ENCODE results near the gene HS6ST3.

GRCh38 chr13:96680898-96681297, 591.0 kb downstream of the HS6ST3 start:
- no peak for TF ChIP-seq CTCF (IDR thresholded peaks at IDR 0.05)
- TF ChIP-seq POLR2AphosphoS5 (IDR thresholded peaks at IDR 0.05): no peak
- TF ChIP-seq EP300 (IDR thresholded peaks at IDR 0.05): no peak
- no peak for TF ChIP-seq POLR2A (IDR thresholded peaks at IDR 0.05)

Data from sigmoid colon (tissue), 4 donors.